Esophagus (tissue), 2 donors: ENCODE data around the gene TGFB1. TPM values are rescaled to one million over a fixed set of nuclear protein-coding genes. Genes with fewer than 3 reads are reported as not detected.
A peak's percentile ranks its signal among the peaks of the same experiment; 100 is the strongest.

Experiments used
- H3K27ac ChIP-seq, 2 donors: one replicate each; pipeline ENCODE4 v1.5.1; 2013; ENCODE audit warnings: low read depth in 2 of 2, mild to moderate bottlenecking in 2 of 2, inconsistent platforms in 1 of 2, low read length in 1 of 2, moderate library complexity in 1 of 2
- H3K27me3 ChIP-seq, 2 donors: one replicate each; pipeline ENCODE4 v1.6.1; 2013; ENCODE audit warnings: low read length in 2 of 2, control low read depth in 1 of 2, mild to moderate bottlenecking in 1 of 2; ENCODE audit not compliant: insufficient read depth in 2 of 2, control insufficient read depth in 1 of 2
- H3K36me3 ChIP-seq, 2 donors: one replicate each; pipeline ENCODE4 v1.6.1; 2013; ENCODE audit warnings: low read length in 1 of 2; ENCODE audit not compliant: control insufficient read depth in 2 of 2, insufficient read depth in 2 of 2
- H3K4me1 ChIP-seq, 2 donors: one replicate each; pipeline ENCODE4 v1.6.1; 2013; ENCODE audit warnings: low read length in 1 of 2; ENCODE audit not compliant: control insufficient read depth in 2 of 2, insufficient read depth in 2 of 2
- H3K4me3 ChIP-seq, 2 donors: one replicate each; pipeline ENCODE4 v1.5.1; 2013; ENCODE audit warnings: low read length in 2 of 2, mild to moderate bottlenecking in 2 of 2, low read depth in 1 of 2, moderate library complexity in 1 of 2
- H3K9me3 ChIP-seq, 2 donors: one replicate each; pipeline ENCODE4 v1.6.1; 2013; ENCODE audit warnings: mild to moderate bottlenecking in 2 of 2, low read depth in 1 of 2, low read length in 1 of 2, moderate library complexity in 1 of 2; ENCODE audit not compliant: control insufficient read depth in 2 of 2, insufficient read depth in 1 of 2
- WGBS, 2 donors: extraction: QIAGEN DNeasy Blood & Tissue Kit; methylation state at CpG; one replicate each; pipeline ENCODE4 v1.1.7; 2013; 5-methylcytosine and 5-hydroxymethylcytosine counted together
- polyA plus RNA-seq, 2 donors: library from polyadenylated mRNA; stranded (reverse); fragments of 200-250 nt; gene quantifications; one replicate each; pipeline ENCODE4 v1.2.3, GENCODE V29; 2013
- donor health status: healthy with polysubstance abuse.
- donor health status: Bipolar disorder and iron deficiency.

Gene TGFB1
- polyA plus RNA-seq, 2 donors = 16.2 to 77.1 TPM

DNA sequence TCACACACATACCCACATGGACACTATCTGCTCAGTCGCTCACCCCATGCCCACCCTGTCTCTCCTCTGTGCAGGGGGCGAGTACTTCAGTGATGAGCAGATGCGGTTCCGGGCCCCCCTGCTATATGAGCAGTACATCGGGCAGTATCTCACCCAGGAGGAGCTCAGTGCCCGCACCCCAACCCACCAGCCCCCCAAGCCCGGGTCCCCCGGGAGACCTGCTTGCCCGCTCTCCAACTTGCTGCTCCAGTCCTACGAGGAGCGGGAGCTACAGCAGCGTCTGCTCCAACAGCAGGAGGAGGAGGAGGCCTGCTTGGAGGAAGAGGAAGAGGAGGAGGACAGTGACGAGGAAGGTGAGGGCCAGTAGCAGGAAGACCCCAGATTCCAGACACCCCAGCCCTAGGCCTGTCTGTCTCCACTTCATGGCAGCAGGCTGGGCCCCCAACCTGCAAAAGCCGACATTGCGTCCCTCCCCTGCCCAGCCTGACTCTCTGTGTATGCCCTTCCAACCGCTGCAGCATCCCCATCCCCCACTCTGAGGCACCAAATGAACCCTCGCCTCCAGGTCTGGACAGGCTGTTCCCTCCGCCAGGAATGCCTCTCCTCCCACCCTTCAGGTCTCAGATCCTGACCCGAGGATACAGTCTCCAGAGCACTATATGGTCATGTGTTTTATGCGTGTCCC lies 34.1 kb downstream of the TGFB1 start:
- Histone ChIP-seq H3K36me3 (peaks cover 8 to 56% of the 10 kb centered on the region in 2 donors), H3K4me1 (peaks cover 2 to 8% of the 10 kb centered on the region in 2 donors), H3K27ac (no peak overlapping the region), H3K9me3 (peaks cover 0 to 1% of the 10 kb centered on the region in 2 donors), H3K4me3 (no peak overlapping the region), H3K27me3 (no peaks in the 10 kb centered on the region)
- WGBS, 2 donors = 83 to 85% methylated on average over 19 to 20 of the region's 20 CpGs

DNA sequence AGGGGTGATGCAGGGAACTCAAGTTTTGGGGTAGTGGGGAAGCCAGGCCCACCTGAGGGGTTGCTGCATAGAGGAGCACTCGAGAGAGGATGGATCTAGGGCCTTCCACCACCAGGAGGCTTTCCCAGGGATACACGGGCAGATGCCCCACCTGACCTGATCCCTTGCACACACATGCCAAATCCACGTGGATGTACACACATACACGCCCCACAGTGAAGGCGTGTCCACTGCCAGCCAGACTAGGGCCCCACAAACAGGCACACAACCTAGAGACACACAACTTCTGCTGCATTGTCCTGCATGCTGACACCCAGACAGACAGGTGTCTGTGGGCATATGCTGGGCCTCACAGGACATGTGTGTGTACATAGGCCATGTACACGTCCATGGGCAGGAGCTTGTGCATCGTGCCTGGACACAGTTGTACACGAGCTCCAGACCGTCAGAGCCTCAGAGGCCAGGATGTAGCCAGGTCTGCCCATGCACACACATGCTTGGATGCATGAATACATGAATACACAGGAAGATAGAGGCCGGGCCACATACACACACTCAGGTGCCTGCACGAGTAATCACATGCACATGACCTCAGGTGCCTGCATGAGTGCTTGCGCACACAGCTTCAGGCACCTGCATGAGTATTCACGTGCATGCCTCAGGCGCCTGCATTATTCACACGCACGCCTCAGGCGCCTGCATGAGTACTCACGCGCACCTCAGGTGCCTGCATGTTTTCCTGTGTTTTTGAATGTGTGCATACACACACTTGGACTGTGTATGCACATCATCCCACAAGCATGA lies 34.8 kb downstream of the TGFB1 start:
- WGBS, 2 donors = 73 to 77% methylated on average over 19 of the region's 19 CpGs
- Histone ChIP-seq H3K4me1 (peaks cover 2 to 8% of the 10 kb centered on the region in 2 donors), H3K27ac (no peak overlapping the region), H3K9me3 (peaks cover 0 to 1% of the 10 kb centered on the region in 2 donors), H3K36me3 (peaks cover 8 to 56% of the 10 kb centered on the region in 2 donors), H3K4me3 (no peak overlapping the region), H3K27me3 (no peaks in the 10 kb centered on the region)

DNA sequence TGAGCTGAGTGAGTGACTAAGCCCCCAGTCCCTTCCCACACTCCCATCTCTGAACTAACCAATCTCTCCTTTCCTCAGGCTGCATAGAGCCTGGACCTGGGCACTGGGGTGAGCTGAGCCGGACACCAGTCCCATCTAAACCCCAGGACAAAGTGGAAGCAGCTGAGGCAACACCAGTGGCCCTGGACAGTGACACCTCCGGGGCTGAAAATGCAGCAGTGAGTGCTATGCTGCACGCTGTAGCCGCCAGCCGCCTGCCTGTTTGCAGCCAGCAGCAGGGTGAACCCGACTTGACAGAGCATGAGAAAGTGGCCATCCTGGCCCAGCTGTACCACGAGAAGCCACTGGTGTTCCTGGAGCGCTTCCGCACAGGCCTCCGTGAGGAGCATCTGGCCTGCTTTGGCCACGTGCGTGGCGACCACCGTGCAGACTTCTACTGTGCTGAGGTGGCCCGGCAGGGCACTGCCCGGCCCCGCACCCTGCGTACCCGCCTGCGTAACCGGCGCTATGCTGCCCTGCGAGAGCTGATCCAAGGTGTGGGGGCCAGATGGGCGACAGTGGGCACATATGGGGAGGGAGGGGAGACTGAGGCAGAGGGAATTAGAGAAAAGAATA lies 37.3 kb downstream of the TGFB1 start:
- Histone ChIP-seq H3K4me3 (no peak overlapping the region), H3K36me3 (peaks cover 6 to 55% of the 10 kb centered on the region in 2 donors), H3K27me3 (no peaks in the 10 kb centered on the region), H3K9me3 (peaks cover 0 to 1% of the 10 kb centered on the region in 2 donors), H3K4me1 (peaks cover 2 to 4% of the 10 kb centered on the region in 2 donors), H3K27ac (no peak overlapping the region)
- WGBS, 2 donors = 96% methylated on average over 24 of the region's 24 CpGs

DNA sequence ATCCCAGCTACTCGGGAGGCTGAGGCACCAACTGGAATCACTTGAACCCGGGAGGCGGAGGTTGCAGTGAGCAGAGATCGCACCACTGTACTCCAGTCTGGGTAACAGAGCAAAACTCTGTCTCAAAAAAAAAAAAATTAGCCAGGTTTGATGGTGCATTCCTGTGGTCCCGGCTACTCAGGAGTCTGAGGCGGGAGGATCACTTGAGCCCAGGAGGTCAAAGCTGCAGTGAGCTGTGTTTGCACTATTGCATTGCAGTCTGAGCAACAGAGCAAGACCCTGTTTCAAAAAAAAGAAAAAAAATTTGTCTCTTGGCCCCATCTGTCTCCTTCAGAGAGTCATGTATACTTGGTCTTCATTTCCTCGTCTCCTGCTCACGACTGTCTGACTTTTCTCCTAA lies 42.1 kb downstream of the TGFB1 start:
- H3K4me1 ChIP-seq = peaks cover 2 to 5% of the 10 kb centered on the region in 2 donors
- H3K9me3 ChIP-seq = peaks cover 0 to under 1% of the 10 kb centered on the region in 2 donors
- H3K4me3 ChIP-seq = no peak overlapping the region
- peaks cover 4 to 21% of the 10 kb centered on the region in 2 donors for H3K36me3 ChIP-seq
- WGBS, 2 donors = 87 to 89% methylated on average over 8 of the region's 8 CpGs
- H3K27ac ChIP-seq = no peak overlapping the region
- no peaks in the 10 kb centered on the region for H3K27me3 ChIP-seq

DNA sequence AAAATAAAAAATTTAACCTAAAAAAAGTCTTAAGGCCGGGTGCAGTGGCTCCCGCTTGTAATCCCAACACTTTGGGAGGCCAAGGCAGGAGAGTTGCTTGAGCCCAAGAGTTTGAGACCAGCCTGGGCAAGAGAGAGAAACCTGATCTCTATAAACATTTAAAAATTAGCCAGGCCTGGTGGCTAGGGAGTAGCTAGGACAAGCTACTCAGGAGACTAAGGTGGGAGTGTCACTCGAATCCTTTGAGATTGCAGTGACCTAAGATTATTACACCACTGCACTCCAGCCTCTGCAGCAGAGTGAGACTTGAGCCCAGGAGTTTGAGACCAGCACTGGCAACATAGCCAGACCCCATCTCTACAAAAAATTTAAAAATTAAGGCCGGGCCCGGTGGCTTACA lies 42.6 kb downstream of the TGFB1 start:
- peak overlapping the region in 1 of 2 donors; percentile 97 for H3K27ac ChIP-seq
- H3K4me3 ChIP-seq = peak overlapping the region in 1 of 2 donors; percentile 81
- 50 to 61% methylated on average over 5 of the region's 5 CpGs for WGBS, 2 donors
- peaks cover 5 to 21% of the 10 kb centered on the region in 2 donors for H3K36me3 ChIP-seq
- no peaks in the 10 kb centered on the region for H3K9me3 ChIP-seq
- H3K27me3 ChIP-seq = no peaks in the 10 kb centered on the region
- H3K4me1 ChIP-seq = peaks cover 2 to 6% of the 10 kb centered on the region in 2 donors

DNA sequence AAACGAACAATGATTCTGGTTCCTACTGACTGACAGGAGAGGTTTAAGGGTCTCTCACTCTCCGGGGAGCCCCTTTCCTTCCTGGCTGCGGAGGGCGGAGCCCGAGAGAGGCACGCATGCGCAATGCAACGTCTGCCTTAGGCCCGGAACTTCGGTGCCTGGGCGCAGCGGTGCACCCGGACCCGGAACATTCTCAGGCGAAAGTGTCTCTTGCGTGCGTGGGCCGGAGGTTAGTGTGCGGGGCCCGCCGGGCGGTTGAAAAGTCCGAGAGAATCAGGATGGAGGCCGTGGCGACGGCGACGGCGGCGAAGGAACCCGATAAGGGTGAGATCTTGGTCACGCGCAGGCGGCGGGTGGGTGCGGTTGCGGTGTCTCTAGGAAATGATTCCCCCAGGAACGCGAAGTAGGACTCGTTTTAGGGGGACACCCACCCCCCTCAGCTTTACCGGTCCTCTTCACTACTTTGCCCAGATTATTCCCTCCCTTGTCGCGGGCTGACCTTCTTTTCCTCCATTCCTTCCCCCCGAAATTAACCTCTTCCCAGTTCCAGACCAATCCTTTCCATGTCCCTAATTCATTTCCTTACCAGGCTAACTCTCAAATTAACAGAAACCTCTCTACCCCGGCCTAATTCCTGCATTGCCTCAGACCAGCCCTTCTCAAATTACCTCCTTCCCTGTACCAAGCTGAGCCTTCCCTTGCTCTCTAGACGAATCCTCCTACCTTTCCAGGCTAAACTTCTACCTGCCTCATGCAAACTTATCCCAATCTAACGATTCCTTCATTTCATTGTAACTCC lies 43.5 kb downstream of the TGFB1 start, which contains the start of gene CCDC97:
CCDC97 (plus strand) TSS at position 140 of the 799 bp plus-strand sequence; CDS start at position 279, 139 bp downstream.
- WGBS, 2 donors = 0% methylated on average over 47 of the region's 47 CpGs
- Histone ChIP-seq H3K4me3 (peak within 1 kb of the TSS; percentile 81 to 85), H3K9me3 (no peaks in the 10 kb centered on the region), H3K27ac (peak within 1 kb of the TSS; percentile 97 to 98), H3K4me1 (peaks cover 2 to 6% of the 10 kb centered on the region in 2 donors), H3K36me3 (peaks cover 13 to 24% of the 10 kb centered on the region in 2 donors), H3K27me3 (no peaks in the 10 kb centered on the region)

DNA sequence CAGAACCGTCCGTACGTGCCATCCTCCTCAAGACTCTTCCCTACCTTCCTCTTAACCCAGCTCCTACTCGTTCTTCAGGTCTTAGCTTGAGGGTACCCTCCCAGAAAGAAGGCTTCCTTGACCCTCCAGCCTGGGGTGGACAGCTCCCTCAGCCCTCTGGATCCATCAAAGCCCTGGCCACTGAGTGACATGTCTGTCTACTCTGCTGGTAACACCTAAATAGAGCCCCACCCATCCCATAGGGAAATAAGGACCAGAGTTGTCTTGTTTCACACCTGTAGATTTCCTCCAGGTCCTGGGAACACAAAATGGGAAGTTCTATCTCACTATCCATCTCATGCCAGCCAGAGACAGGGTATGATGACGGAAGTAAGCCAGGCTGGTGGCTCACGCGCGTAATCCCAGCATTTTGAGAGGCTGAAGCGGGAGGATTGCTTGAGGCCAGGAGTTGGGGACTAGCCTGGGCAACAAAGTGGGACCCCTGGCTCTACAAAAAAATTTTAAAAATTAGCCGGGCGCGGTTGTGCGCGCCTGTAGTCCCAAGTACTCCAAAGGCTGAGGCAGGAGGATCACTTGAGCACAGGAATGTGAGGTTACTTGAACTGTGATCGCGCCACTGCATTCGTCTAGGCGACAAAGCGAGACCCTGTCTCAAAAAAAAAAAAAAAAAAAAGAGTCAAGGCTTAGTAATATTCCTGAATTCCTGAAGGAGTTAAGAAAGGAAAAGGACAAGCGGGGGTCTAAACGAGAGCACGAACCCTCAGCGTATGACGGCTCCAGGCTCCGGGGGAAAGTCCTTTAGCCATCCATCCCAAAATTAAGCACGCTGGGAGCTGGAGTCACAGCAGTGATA lies 44.3 kb downstream of the TGFB1 start:
- Histone ChIP-seq H3K27ac (peak overlapping the region; percentile 97 to 98), H3K36me3 (peaks cover 20 to 32% of the 10 kb centered on the region in 2 donors), H3K27me3 (no peaks in the 10 kb centered on the region), H3K4me3 (peak overlapping the region; percentile 81 to 85), H3K9me3 (no peaks in the 10 kb centered on the region), H3K4me1 (peaks cover 2 to 6% of the 10 kb centered on the region in 2 donors)
- 6 to 8% methylated on average over 26 of the region's 26 CpGs for WGBS, 2 donors

DNA sequence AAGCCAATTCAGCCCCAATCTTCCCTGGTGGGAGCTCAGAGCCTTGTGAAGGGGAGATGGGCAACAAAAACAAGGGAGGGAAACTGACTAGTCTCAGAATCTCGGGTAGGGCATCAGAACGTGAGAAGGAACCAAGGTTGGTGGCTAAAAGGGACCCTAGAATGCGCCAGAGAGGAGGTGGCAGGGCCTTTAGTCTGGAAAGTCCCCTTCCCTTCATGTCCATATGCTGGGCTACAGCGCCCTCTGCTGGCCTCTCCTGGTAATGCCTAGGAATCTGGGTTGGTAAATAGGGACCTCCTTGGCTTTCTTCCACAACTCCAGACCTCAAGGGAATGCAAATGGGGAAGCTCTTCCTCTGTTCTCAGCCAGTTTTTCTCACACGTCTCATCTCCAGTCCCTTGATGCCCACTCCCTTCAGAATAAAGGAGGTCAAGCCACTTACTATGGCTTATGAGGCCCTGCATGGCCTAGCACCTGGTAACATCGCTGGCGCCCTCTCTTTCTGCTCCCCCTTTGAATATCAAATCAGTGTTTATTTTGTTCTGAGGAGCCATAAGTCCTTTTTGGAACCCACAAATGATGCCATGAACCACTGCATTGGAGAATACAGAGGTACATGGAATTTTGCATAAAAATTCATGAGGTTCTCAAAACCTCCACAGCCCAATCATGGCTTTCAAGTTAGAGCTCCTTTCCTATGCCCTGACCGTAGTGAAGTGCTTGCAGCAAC lies 45.1 kb downstream of the TGFB1 start:
- WGBS, 2 donors = 20 to 21% methylated on average over 8 of the region's 8 CpGs

More for the DNA sequence above, 45.1 kb downstream of the TGFB1 start:
- H3K4me1 ChIP-seq = peaks cover 2 to 6% of the 10 kb centered on the region in 2 donors
- no peaks in the 10 kb centered on the region for H3K9me3 ChIP-seq
- H3K36me3 ChIP-seq = peaks cover 27 to 37% of the 10 kb centered on the region in 2 donors
- no peaks in the 10 kb centered on the region for H3K27me3 ChIP-seq
- H3K27ac ChIP-seq = peak overlapping the region; percentile 97 to 98
- H3K4me3 ChIP-seq = peak overlapping the region; percentile 81 to 85
